GM20000 (cell line): ENCODE results near the gene PRKAR1B.

Experiments
- DNase-seq: peaks from one replicate; pipeline ENCODE4 v3.0.0; 2012; ENCODE audit warnings: low spot score
- CTCF ChIP-seq: IDR thresholded peaks from 2 replicates; pipeline ENCODE4 v1.5.1; 2012; ENCODE audit warnings: mild to moderate bottlenecking, control low read depth; ENCODE audit errors: extremely low read depth, missing control alignments

PRKAR1B gene

GRCh38 chr7:517774-518629 lies 209.1 kb downstream of the PRKAR1B start:
- no peak for DNase-seq
- TF ChIP-seq CTCF, result no peak

- no peak for TF ChIP-seq CTCF
- no peak for DNase-seq
These were observed 210.2 kb downstream of the PRKAR1B start for GRCh38 chr7:516606-517456.

- no peak for TF ChIP-seq CTCF
- no peak for DNase-seq
These were observed 210.9 kb downstream of the PRKAR1B start for GRCh38 chr7:516216-516605.

GRCh38 chr7:515628-516027 lies 211.5 kb downstream of the PRKAR1B start:
- no peak for DNase-seq

GRCh38 chr7:514651-515598 lies 212.2 kb downstream of the PRKAR1B start:
- no peak for TF ChIP-seq CTCF
- no peak for DNase-seq

More at GRCh38 chr7:515628-516027, 211.5 kb downstream of the PRKAR1B start:
- TF ChIP-seq CTCF, result no peak

GRCh38 chr7:514242-514641 lies 212.8 kb downstream of the PRKAR1B start:
- no peak for DNase-seq
- TF ChIP-seq CTCF, result no peak
